ENCODE measurements around the gene CLEC20A. TPM values are rescaled to one million over a fixed set of nuclear protein-coding genes. Genes with fewer than 3 reads are reported as not detected.

The CLEC20A gene
- total RNA-seq, 1 donor, result not detected

- H3K4me3 ChIP-seq (ENCODE audit: low read depth, low read length), result no peak overlapping the region
- TF ChIP-seq CTCF (IDR thresholded peaks at IDR 0.05; ENCODE audit: insufficient read depth, low read depth, low read length), result no peak
- DNase-seq (ENCODE audit: low read depth), result no peak
Measured at GRCh38 chr1:178484698-178485225, 12.0 kb downstream of the CLEC20A start.

- no peak for DNase-seq (ENCODE audit: low read depth)
- TF ChIP-seq CTCF (IDR thresholded peaks at IDR 0.05; ENCODE audit: insufficient read depth, low read depth, low read length), result no peak
- H3K4me3 ChIP-seq (ENCODE audit: low read depth, low read length), result no peak overlapping the region
Measured at GRCh38 chr1:178483251-178483957, 13.4 kb downstream of the CLEC20A start.

- H3K4me3 ChIP-seq (ENCODE audit: low read depth, low read length), result no peak overlapping the region
- DNase-seq (ENCODE audit: low read depth), result no peak
- no peak for TF ChIP-seq CTCF (IDR thresholded peaks at IDR 0.05; ENCODE audit: insufficient read depth, low read depth, low read length)
Measured at GRCh38 chr1:178477841-178478240, 18.9 kb downstream of the CLEC20A start.

DNA sequence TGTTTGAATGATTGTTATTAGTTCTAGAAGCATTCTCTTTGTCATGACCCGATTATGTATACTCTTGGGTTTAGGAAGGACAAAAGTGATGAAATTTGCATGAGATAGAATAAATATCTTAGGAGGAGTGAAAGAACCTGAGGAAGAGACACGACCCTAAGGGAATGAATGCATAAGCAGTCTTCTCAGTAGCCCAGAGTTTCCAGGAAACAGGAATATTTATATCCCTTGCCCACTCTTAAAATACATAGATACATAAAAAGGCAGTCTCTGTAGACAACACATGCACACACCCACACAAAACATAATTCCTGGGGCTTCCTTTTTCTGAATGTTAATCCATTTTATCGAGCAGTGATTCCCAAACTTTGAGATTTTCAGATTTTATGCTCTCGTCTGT lies 19.4 kb downstream of the CLEC20A start:
- no peak for DNase-seq (ENCODE audit: low read depth)
- no peak for TF ChIP-seq CTCF (IDR thresholded peaks at IDR 0.05; ENCODE audit: insufficient read depth, low read depth, low read length)
- H3K4me3 ChIP-seq (ENCODE audit: low read depth, low read length), result no peak overlapping the region

DNA sequence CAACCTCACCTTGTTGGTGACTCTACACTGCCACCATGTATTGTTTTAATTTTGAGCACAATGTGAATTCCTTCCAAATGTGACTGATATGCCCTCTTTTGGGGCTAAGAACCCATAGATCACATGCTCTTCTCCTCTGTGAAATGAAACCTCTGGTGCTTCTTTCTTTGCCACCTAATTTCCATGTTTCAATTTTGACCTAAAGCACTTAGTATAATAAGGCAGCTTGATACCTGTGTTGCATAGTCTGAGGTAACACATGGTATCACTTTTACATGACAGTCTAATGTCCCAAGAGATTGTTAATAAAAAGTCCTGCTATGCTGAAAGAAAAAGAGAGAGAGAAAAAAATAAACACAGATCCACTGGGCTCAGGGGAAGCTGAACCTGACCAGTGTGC lies 24.2 kb downstream of the CLEC20A start:
- no peak overlapping the region for H3K4me3 ChIP-seq (ENCODE audit: low read depth, low read length)
- DNase-seq (ENCODE audit: low read depth), result no peak
- TF ChIP-seq CTCF (IDR thresholded peaks at IDR 0.05; ENCODE audit: insufficient read depth, low read depth, low read length), result no peak

DNA sequence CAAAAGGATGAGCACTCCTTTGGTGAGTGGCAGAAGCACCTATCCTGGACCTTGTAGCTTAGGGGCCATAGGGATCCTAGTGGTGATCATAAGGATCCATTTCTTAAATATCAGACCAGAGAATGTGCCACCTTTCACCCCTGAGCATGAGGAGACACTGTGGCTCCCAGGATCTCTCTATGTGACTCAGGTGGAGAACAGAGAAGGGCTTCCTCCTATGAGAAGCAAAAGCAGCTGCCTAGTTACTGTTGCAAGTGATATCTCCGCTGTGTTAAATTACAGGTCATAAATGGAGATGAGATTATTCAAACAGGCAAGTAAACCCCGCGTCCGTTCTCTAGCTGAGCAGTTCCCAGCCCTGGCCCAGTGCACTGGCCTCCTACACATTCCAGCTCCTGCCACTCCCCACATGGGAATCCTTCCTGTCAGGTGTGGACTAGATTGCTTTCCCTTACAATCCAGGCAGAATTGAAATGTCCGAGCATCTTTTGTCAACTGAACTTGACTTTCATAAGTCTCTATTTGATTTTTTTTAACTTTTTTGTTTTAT lies 26.3 kb downstream of the CLEC20A start:
- H3K4me3 ChIP-seq (ENCODE audit: low read depth, low read length), result no peak overlapping the region
- no peak for TF ChIP-seq CTCF (IDR thresholded peaks at IDR 0.05; ENCODE audit: insufficient read depth, low read depth, low read length)
- peak; percentile 14 for DNase-seq (ENCODE audit: low read depth)

Measured in fibroblast of villous mesenchyme (primary cell).